ENCODE data around the gene PTCHD1.

The PTCHD1 gene

DNA sequence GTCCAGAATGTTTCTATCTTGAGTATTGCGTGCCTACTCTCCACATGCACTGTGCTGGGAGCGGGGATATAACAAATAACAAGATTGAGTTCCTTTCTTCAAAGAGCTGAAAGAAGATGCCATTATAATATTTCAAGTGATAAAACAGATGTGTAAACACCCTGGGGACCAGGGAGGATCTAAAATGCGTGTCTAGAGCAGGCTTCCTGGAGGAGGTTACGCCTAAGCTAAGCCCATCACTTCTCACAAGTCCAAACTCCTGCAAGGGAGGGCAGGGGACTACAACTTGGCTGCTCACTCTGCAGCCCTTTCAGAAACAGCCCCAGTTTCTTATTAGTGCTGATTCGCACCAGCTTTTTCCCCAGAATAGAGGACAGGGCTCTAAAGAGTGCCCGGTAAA, 21.5 kb downstream of the PTCHD1 start:
- no peak for DNase-seq (ENCODE audit: low read depth, low spot score)

DNA sequence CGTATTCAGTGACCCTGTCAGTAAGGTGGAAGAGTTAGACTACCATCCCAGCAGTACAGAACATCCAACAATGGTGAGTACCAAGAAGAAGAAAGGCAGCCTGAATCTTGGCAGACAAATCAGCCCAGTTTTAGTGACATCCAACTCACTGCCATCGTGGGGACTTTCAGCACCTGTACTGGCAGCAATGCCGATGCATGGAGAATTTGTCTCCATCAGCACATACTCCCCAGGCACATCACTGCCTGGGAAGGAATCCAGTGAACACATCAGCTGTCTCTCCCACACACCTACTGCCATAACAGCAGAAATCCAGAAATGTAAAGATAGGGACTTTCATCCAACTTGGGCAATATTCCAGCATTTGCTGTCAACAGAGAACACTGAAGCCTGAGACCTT, 29.8 kb downstream of the PTCHD1 start:
- DNase-seq (ENCODE audit: low read depth, low spot score): no peak

DNA sequence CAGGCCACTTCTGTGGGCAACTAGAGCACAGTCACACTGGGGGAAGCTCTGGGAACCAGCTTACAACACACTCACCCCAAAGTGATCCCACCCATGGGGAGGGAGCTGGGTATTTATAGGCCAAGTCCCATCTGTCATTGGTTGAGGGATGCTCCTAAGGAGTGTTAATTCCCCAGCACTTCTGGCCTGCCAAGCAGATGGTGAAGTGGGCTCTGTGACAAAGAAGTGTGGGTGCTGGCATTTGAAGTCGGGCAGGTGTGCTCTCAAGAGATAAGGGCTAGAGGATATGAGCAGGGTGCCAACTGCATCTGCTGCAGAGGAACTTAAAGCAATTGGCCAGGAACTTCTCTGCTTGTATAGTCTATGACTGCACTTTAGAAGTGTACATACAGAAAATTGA, 30.9 kb downstream of the PTCHD1 start:
- DNase-seq (ENCODE audit: low read depth, low spot score): no peak

DNA sequence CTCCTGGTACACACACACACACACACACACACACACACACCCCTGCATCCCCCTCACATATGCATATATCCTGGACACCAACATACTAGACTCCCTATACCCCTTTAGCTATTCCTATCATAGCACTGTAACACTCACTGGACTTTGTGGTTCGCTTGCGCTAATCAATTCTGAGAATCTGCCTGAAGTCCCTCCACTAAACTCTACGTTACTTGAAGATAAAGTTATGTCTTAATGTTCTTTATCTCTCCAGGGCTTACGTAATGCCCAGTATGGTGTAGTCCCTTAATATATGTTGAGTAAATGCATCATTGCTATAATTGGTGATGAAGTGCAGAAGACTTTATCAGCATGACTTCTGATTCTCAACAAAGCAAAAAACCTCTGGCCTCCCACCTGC, 32.3 kb downstream of the PTCHD1 start:
- DNase-seq (ENCODE audit: low read depth, low spot score): no peak

DNA sequence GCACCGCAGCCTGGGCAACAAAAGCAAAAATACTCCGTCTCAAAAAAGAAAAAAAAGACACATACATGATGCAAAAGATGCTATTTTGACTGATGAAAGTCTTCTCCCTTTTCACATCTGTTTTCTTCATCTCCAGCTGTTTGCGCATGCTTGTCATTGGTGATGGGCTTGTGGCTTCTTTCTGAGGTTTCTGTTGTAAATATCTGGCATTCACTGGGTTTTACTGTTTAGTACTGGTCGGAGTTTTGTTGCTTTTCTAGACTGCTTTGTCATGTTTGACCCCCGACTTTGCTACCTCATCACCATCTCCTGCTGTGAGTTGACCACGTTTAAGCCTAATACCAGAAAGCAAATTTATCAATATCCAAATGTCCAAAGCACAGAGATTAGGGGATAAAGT, 34.4 kb downstream of the PTCHD1 start:
- DNase-seq (ENCODE audit: low read depth, low spot score): no peak

DNA sequence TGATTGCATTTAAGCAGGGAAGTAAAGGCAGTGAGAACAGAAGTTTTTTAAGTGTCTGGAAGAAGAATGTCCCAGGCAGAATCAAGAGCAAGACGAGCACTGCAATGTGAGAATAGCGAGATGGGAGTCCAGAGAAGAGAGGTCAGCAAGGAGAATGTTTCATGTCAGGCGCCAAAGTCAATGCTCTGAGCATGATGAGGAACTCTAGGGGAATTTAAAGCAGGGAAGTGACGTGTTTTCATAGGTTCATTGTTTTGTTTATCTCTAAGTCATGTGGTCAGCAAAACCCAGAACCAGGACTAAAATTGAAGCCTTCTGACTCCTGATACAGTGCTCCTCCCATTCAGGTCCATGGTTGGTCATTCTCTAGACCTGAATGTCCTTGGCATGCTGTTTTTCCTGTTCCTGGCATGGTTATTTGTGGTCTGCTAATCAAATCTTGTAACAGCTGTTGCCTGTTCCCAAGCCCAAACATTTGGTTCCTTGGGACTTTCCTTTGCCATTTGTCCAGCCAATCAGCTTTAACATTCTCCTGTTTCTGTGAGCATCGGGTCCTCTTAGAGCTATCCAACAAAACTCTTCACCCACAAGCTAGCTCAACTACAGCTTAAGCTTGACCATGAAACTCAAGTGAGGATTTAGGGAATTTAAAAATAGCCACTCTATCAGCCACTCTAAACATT, 37.7 kb downstream of the PTCHD1 start:
- no peak for DNase-seq (ENCODE audit: low read depth, low spot score)

DNA sequence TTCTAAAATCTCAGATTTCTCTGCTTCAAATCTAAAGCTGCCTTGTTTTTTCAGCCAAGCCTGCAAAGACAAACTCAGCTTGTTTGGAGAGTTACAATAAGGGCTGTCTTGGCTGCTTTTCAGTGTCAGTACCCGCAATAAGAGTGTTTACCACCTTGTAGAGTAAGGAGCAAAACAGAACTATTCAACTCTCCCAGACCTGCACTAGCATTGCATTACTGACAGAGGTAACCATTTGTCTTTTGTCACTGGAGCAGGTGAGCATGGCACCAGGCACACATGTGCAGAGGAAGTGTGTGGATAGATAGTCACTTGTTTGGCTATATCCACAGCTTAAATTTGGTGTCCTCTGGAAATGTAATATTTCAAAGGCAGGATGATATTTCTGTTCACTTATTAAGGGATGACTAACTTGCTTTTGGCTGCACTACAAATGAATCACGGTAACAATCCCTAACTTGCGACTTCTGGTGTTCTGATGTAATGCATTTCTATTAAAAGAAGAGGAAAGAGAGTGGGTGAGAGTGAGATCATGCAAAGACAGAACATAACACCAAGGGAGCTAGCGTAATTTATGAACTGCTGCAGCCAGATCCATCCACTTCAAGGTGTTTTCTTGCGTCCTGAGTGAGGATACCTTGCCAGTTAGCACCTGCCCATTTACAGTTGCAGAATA, 38.6 kb downstream of the PTCHD1 start:
- no peak for DNase-seq (ENCODE audit: low read depth, low spot score)

DNA sequence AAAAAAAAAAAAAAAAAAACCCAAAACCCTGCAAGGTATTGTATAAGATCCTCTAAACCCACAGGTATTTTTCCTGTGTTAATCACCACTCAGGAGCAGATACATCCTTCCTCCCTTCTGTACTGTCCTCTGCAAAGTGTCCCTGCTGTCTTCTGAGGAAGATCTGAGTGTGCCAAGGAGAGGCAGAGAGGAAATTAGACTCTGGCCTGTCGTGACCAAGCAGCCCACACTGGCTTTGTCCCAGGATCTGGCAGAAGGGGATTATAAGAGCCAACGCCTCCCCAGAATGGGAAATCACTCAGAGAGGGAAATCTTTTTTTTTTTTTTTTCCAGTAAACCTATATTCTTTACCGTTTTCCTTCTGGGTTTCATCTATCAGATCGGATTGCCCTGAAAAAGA, 39.6 kb downstream of the PTCHD1 start:
- DNase-seq (ENCODE audit: low read depth, low spot score): no peak

DNA sequence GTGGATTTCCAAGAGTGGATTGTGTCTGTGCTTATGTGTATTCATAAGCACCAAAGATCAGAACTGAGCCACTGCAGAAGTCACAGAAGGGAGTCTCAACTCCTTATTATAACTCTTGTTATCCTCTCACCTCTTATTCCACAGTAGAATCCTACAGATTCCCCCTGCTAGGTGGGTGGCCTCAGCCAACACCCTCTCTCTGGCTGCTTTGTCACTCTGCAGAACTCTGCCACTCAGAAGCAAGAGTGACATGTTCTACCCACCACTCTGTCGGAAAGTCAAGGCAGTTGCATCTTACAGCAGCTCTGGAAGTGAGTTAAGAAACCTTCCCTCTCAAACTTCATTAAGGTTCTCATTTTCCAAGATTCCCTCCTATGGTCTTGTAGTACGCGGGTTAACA, 41.9 kb downstream of the PTCHD1 start:
- DNase-seq (ENCODE audit: low read depth, low spot score): no peak

DNA sequence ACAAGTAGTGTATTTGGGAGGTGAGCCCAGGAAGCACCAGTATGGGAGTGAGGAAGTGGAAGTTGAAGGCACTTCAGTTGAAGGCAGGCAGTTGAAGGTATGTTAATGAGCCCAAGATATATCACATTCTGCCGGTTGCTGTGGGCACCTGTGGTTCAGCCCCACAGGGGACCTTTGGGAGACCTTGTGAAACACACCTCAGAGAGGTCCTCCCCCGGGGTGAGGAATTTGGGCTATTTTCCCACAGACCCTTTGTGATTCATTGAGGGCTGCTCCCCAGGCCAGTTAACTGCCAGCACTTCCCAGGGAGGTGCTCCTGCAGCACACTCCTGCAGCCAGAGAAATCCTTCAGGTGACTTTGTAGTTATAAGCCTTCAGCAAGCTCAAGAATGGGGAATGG, 45.9 kb downstream of the PTCHD1 start:
- DNase-seq (ENCODE audit: low read depth, low spot score): no peak

DNA sequence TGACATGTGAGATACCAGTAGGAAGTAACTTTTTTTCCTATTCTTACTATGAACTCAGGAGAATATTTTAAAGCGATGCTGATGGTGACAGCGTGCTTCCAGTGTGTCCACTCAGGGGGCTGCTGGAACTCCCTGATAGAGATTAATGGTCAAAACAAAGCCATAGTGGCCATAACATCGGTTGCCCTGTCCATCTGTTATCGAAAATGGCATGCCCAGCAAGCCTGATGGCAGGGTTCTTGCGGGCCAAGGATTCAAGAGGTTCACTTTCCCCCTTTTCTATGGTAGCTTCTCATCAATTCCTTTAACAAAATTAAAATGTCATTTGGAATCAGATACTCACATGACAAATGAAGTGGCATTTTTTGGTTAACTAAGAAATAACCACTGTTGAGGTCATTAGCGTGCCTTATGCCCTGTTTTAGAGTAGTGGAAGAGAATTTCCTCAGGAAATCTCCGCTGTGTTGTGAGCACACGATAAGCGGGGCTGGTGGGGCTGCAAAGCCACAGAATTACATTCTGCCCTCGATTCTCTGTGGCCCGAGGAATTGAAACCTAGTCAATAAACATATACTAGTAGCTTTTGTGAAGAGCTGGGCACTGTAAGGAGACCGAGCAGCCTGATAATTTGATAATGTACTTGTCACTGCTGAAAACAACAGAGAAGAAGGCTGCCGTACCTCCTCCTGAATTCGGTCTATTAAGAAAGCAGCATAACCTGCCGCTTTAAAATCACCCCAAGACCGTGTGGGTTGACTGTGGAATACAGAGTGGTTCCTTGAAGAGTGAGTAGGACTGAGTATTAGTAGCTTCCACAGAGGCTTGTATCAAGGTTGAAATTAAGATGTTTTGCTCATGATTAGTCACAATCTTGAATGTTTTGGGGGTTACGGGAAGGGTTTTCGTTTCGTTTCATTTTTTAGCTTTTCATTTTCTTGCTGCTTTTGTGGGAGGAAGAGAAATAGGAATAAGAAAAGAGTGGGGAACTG, 46.7 kb downstream of the PTCHD1 start:
- no peak for DNase-seq (ENCODE audit: low read depth, low spot score)

DNA sequence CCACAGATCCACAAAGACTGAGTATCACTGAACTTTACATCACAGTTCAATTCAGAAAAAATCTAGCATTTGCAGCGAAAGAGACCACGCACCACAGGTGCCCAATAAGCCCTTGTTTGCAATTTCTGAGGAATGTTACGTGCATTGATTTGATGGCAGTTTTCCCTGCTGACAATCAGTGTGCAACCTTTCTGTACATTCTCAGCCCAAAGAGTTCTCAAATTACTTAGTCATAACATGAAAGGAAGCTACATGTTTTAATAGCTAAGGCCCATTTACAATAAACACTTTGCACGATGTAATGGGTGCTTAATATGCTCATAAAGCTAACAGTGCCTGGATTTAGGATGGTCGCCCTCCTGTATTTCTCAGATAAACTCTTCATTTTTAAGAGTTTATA, 47.9 kb downstream of the PTCHD1 start:
- DNase-seq (ENCODE audit: low read depth, low spot score): no peak

DNA sequence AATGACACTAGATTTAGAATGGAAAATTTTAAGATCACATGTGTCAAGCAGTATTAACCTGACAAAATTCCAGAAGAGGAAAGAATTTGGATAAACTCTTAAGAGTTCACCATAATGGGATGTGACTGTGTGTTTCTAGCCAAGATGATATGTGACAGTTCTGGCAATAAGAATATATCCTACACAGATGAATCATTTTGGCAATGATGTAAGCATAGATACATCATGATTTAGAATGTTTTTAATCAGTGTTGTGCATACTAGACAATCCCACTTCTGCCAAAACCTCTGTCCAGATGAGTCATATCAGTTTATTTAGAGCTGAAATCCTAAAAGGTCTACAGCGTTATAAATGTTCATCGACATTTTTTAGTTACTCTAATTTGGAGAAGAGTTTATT, 48.8 kb downstream of the PTCHD1 start:
- DNase-seq (ENCODE audit: low read depth, low spot score): no peak

DNA sequence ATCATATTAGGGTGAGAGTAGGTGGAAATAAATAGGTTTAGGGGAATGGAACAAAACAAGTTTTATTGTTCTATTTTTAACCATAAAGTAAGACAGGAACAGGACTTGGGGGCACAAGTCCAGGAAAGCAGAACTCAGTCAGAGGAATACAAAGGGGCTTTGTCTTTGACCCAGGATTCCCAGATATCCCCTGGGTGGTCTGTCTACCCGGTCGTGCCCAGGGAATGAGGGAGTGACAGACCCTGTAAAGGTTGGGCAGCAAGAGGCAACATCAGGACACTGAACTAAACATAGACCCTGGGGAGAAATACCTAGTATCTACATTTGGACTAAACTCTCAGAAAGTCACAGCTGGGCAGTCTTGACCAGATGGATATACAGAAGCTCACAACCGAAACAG, 50.6 kb downstream of the PTCHD1 start:
- DNase-seq (ENCODE audit: low read depth, low spot score): no peak

DNA sequence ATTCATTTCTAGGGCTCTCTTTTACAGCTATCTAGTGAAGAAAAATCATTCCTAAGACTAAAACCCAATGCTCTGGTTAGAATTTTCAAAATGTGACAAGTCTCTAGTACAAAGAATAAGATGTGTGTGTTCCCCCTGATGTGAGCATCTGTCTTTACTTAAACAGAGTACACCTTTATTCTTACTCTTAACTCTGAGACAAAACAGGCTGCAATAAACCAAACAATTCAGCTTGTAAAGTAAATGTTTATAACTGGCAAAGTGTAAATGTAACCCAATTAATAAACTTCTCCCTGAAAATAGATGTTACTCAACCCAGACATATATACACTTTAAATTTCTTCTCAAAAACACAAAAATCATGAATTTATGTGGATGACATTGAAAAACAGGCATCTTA, 51.6 kb downstream of the PTCHD1 start:
- no peak for DNase-seq (ENCODE audit: low read depth, low spot score)

DNA sequence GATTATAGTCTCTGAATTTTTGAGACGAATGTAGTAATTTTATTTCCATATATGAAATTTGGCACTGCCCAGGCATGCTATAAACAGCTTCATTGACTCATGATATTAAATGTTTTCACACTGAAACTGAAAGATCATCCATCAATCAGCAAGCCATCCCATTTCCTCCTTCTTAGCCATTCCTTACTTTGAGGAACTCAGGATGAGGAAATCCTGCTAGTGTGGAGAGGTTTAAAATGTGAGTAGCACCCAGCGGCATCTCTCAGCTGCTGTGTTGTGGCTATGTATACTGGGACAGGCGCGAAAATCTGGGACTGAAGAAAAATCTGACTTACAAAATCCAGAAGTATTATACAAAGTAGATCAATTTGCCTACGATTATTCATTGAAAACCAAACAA, 52.1 kb downstream of the PTCHD1 start:
- no peak for DNase-seq (ENCODE audit: low read depth, low spot score)

DNA sequence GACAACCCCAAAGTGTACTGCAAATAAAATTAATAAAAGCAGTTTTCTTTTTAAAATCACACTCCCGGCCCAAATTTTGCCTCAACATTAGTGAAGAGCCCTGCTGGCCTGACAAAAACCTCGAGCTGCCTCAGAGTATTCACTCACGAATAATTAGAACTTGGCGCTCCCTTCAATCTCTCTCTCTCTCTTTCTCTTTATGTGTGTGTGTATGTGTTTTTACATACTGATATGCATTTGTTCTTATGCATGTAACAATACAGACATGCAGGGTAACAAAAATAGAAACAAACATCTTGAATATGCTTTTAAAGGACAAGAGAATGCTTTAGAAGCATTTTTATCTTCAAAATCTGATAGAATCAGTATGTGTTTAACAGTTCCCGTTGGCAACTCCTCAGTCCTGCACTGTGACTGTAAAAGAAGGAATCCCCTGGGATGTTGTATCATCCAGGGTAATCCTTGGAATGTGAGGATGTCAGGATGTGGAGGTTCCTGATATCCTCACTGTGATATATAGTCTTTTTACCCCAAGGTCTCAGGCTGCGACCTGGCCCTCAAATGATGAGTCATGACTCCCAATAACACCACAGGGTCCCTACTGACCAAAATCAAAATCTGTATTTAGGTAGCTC, 53.0 kb downstream of the PTCHD1 start:
- DNase-seq (ENCODE audit: low read depth, low spot score): no peak

DNA sequence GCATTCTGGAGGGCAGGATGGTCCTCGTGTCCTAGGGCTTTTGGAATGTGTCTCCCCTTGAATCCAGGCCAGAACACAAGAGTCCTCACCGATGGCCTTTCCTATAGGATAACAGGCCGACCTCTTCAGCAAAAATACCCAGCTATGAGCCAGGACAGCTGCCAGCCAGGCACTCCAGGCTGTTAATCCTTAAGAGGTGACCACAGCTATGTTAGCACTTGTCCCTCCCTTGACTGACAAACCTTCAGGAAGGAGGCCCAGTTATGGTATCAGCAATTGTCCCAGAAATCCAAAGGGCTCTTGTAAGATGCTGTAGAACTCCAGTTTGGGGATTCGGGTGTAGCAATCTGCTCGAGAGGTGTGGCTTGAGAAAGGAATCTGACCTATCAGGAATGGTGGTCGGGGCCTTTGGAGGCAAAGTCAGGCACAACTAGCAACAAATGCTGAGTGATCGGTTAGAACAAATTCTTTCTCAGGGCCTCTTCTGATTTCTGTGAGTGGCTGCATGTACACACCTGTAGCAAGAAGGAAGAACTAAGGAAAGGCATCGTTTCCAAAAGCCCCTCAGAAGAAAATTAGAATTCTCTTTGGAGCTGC, 54.6 kb downstream of the PTCHD1 start:
- no peak for DNase-seq (ENCODE audit: low read depth, low spot score)

DNA sequence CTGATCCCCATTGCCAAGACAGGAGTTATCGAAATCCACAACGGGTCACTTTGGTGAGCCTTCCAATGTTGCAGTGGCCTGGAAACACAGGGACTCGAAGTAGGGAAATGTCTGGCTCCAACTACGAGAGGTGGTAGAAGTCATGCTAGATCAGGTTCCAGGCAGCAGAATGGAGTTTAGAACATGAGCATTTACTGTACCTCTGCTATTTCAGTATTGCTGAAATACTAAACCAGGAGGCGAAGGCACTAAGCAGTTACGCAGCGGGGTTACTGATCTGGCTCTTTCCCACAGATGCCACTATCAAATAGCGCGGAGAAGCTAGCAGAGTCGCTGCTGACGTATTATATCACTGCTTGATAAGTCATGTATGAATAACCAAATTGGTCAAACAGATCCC, 56.3 kb downstream of the PTCHD1 start:
- DNase-seq (ENCODE audit: low read depth, low spot score): no peak

DNA sequence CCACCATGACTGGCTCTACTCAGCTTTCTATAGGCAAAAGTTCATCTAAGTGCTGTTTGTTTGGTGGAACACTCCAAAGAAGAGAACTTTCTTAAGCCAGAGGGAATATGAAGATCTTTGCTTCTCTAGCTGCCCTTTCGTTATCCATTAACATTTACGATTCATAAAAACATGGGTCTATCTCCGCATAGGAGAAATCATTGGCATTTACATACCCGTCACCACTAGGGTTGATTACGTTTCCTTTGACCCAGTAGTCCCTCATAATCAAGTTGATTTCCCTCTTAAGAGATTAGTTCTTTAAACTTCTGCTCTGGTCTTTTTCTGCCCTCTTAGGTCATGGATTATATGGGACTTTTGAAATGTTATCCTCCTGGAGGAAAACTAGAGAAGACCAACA, 57.5 kb downstream of the PTCHD1 start:
- DNase-seq (ENCODE audit: low read depth, low spot score): no peak

DNA sequence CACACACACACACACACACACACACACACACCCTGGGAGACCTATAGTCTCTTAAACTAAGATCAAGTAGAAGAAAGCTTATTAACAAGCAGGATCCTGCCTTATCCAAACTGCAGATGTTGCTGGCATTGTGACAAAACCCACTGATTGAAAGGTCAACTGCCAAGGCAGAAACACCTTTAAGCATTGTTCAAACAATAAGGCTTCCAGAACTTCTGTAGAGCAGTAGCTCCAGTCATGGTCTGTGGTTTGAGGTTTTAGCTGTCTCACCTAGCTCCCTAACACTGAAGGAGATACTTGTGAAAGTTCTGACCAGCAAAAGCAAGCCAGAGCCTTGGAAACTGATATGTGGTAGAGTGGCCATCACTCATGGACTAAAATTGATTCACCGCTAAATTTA, 59.8 kb downstream of the PTCHD1 start:
- DNase-seq (ENCODE audit: low read depth, low spot score): no peak

DNA sequence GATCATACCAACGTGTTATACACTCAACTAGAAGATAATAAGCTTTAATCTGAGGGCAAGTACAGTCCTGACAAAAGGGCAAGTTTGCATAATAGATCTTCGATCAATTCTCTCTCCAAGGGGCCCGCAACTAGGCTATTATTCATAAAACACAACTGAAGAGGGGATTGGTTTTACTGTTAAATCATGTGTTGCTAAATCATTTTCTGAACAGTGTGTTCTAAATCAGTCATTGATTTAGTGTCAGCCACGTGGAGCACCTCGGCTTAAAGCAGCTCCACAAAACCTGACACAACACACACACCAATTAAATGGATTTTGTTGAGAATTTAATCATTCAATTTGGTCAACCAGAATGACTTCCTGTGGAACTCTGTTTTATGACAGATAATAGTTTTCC, 61.6 kb downstream of the PTCHD1 start:
- DNase-seq (ENCODE audit: low read depth, low spot score): no peak
